Inflammatory macrophage treated with lipopolysaccharide for 4 hours (primary cell): ENCODE measurements around the gene MORC1.
"Not testable (repeated sequence)": the region's sequence is repeated elsewhere in the genome, so short reads cannot be mapped to it uniquely, and the experiment has no call there.

Experiments used
- DNase-seq: peaks from one replicate; pipeline ENCODE4 v3.0.0-alpha.2; 2020

Gene MORC1

DNA sequence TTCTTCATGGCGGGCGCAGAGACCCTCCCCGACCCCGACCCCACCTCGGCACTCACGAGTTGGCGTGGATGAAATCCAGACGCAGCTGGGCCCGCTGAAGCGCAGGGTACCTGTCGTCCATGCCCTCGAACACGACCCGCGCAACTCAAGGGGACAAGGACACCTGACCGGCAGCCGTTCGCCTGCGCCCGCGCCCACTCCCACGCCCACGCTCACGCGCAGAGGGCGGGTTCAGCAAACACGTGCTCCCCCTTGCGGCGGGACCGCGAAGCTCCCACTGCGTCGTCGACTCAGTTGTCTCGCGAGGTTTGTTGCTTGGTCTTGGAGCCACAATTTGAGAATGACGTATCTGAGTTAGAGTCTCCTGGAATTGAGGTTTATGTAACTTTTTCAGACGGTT is at the start of gene MORC1:
Gene MORC1 (minus strand): TSS at position 196 of the 400 bp plus-strand sequence. CDS start 75 bp downstream, at position 121.
- no peak for DNase-seq

DNA sequence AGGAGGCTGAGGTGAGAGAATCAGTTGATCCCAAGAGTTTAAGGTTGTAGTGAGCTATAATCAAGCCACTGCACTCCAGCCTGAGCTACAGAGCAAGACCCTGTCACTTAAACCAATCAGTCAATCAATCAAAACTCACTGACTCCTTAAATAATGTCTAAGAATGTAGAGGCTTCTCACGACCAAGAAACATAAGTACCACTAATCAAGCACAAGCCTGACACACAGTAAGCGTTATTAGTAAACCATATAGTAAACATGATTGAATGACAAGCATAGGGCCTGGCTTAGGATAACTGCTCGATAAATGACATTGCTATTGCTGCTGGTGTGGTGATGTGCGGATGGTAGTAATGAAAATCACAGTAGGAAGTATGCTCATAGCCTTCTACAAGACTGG is 48.0 kb upstream of the MORC1 start:
- no peak for DNase-seq

GRCh38 chr3:109161487-109162123 is 43.7 kb upstream of the MORC1 start:
- DNase-seq = no peak

- DNase-seq = no peak
Observed at GRCh38 chr3:109155828-109156227, 37.9 kb upstream of the MORC1 start.

DNA sequence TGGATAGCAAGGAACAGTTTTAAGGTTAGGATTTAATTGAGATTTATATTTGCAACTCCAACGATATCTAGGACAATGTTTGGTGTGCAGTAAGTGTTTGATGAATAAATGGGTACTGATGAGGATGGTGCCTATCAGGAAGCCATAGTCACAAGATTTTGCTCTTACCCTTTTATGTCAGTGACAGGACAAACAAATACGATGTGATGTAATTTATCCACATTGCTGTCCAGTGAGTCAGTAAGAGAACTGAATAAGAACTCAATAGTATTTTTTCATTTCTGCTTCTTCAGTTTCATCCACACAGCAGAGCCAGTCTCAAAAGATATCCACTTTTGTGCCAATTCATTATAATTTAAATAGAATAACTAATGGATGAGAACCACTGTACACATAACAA is 37.0 kb upstream of the MORC1 start:
- DNase-seq = no peak

- DNase-seq = no peak
Observed at GRCh38 chr3:109152320-109152719, 34.4 kb upstream of the MORC1 start.

DNA sequence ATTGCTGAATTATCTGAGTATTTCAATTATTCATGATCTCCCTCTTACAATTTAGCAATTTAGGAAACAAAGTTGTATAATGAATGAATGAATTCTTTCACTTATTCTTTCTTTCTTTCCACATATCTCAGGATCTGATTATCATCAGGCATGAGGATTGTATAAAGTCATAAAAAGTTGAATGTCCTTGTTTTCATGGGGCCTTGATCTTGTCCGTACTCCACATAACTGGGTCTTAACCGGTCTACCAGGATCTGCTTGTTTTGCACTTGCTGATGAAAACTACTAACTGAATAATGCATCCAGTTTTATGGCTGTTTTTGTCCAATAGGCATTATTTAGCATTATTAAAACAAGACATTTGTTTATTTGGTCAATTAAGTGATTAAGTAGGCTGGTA is 31.1 kb upstream of the MORC1 start:
- no peak for DNase-seq

GRCh38 chr3:109143646-109144045 is 25.7 kb upstream of the MORC1 start:
- no peak for DNase-seq

- DNase-seq = no peak
Observed at GRCh38 chr3:109140318-109140717, 22.4 kb upstream of the MORC1 start.

DNA sequence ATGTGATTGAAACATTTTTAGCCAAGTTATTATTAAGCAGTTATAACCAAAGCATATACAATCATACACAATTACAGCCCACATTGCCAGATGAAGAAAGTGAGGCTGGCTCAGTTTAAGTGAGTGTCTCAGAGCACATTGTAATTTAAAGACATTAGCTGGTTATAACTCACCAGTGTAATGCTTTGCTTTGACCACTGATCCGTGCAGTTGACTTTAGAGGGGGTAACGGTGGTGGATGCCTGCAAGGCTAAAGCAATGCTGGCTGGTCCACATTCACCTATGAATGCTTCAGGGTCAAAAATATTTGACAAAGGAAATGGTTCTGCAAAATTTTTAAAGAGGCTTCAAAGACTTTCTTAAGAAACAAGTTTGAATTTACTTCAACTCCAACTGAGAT is 19.8 kb upstream of the MORC1 start:
- no peak for DNase-seq

DNA sequence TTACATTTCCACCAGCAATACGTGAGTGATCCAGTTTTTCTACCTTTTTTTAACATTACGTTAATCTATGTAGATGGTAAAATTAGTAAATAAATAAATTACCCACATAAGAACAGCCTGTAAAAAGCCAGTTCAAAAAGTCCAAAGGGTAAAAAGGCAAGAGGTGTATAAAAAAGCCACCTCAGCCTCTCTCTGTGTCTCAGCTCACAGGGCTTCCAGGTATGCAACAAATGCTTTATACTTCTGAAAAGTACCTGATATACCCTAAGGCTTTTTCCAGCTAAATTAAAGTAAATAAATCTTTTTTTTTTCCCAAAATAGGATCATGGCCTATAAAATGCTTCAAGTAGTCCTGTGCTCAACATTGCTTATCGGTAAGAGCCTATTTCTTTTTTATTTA is 18.6 kb upstream of the MORC1 start, which contains the start of gene C3orf85:
Gene C3orf85 (plus strand): TSS at position 197 of the 400 bp plus-strand sequence. CDS start 129 bp downstream, at position 326.
- DNase-seq = no peak

GRCh38 chr3:109133474-109133816 is 15.5 kb upstream of the MORC1 start:
- DNase-seq = not testable (repeated sequence)

DNA sequence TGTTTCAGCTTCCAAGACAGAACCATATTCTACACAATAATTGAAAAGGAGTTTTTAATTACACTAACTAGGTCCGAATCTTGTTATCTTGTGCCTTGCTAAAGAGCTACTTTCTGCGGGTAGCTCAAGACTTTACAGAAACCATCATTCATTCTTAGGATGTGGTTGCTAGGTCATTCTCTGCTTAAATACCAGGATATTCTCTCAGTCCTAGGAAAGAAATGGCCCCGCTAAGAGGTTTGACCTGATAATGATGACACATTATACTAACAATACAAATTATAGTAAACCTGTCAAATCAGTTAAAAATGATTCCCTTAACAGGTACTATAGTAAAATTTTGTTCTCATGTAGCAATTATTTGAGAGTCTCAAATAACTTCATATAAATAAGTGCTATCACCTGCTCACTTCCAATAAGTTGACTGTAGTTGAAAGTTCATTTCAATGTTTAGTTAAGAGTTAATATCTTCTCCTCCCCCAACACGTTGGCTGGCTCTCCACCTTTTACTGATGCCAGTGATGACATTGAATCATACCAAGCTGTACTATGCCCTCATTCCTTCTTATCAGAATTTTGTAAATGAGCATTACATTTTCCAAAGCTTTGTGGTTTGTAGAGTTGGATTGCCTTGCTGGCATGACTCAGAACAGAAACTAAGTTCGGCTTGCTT is 15.0 kb upstream of the MORC1 start:
- DNase-seq = no peak

GRCh38 chr3:109131276-109131675 is 13.3 kb upstream of the MORC1 start:
- DNase-seq = no peak

- DNase-seq = no peak
Observed at GRCh38 chr3:109127553-109127952, 9.6 kb upstream of the MORC1 start.

GRCh38 chr3:109125902-109126301 is 8.0 kb upstream of the MORC1 start:
- no peak for DNase-seq

DNA sequence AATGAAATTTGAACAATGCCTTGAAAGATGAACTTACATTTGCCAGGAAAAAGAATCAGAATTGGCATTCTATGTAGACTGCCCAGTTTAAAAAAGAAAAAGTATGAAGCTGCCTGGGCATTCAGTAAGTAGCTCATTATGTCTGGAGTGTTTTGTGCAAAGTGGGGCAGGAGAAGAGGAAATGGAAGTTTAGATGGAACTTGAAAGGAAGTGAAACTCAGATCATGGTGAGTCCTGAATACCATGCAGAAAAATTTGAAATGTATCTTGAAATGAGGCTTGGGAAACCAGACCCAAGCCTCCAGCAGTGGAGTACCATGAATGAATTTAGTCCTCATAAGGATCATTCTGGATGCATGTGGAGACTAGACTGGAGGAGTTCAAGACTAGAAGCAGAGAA is 4.8 kb upstream of the MORC1 start:
- peak; percentile 46 for DNase-seq

- DNase-seq = no peak
Observed at GRCh38 chr3:109118584-109118983, 650 bp upstream of the MORC1 start.

GRCh38 chr3:109116031-109116430 is 1.9 kb downstream of the MORC1 start:
- no peak for DNase-seq

GRCh38 chr3:109115451-109115850 is 2.5 kb downstream of the MORC1 start:
- DNase-seq = no peak

DNA sequence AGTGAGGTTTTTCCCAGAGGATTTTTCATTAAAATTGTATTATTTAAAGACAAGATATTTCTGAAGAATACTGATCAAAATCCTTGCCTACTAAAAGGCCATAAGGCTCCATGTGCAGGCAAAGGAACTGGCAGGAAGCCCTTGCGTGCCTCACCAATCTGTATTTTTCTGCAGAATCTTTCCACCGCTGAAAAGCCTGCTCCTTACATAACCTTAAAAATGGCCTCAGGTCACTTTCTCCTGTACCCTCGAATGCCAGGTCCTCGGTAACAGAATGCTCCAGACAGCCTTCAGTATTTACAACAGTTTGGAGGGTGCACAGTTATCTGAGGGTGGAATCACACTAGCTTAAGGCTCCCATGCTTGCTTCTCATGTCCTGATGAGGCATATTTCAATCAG is 3.2 kb downstream of the MORC1 start:
- DNase-seq = no peak

DNA sequence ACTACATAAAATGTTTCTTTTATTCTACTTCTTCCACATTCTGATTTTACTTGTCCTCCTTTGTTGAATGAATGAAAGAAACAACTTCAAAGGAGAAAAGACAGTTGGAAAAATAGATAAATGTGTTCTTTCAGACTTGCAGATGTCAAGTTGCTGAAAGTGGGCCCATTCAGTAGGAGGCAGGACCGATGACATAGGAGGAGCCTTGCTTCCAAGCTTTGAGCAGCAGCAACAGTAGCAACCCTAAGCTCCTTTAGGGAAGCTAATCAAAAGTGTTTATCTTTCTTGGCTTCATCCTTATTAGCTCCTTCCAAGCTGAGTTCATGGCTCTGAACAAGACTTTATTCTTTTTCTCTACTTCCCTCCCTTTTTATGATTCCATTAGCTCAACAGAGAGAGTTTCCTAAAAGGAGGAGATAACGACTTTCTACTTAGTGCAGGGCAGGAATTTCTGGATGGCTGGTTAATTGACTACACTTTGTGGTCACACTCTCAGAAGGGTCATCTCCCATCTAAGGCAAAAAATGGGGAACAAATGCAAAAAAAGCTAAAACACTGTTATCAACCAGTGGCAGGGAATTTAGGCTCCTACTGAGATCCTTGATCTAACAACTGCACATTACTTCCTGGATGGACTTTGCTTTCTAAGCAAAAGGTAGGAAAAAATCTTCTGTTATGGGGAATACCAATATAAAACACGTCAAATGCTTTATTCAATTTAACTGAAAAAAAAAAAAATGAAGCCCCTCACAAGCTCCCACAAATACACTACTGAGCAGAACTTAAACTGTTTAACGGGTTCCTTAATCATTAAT is 4.8 kb downstream of the MORC1 start:
- no peak for DNase-seq

- no peak for DNase-seq
Observed at GRCh38 chr3:109109574-109109973, 8.4 kb downstream of the MORC1 start.

GRCh38 chr3:109098079-109098644 is 19.8 kb downstream of the MORC1 start:
- DNase-seq = peak; percentile 24
